GM06990 (cell line): Measurements from ENCODE around the gene CD99L2.
A peak's percentile ranks its signal among the peaks of the same experiment; 100 is the strongest.
"Not testable (repeated sequence)": the region's sequence is repeated elsewhere in the genome, so short reads cannot be mapped to it uniquely, and the experiment has no call there.

ENCODE experiments used
- DNase-seq: peaks from one replicate; pipeline ENCODE4 v3.0.0-alpha.2; 2011; ENCODE audit not compliant: insufficient read length; ENCODE audit errors: extremely low read depth
- H3K27me3 ChIP-seq: replicated peaks from 2 replicates; pipeline ENCODE4 v1.6.0; 2011; ENCODE audit warnings: low read length; ENCODE audit not compliant: control insufficient read depth, insufficient read depth
- H3K36me3 ChIP-seq: 2 replicates; pipeline ENCODE4 v1.5.1; 2011; ENCODE audit warnings: low read length; ENCODE audit not compliant: control insufficient read depth, insufficient read depth
- H3K4me3 ChIP-seq: replicated peaks from 2 replicates; pipeline ENCODE4 v1.5.1; 2011; ENCODE audit warnings: low read depth, mild to moderate bottlenecking, control low read depth, low read length
- CTCF ChIP-seq: IDR thresholded peaks from 2 replicates; pipeline ENCODE4 v1.5.1; 2011; ENCODE audit warnings: low read length, control low read depth, mild to moderate bottlenecking, inconsistent platforms; ENCODE audit not compliant: insufficient read depth, poor library complexity, severe bottlenecking

The CD99L2 gene

GRCh38 chrX:150879855-150880807 is 18.3 kb downstream of the CD99L2 start:
- Histone ChIP-seq H3K4me3 (no peak overlapping the region), H3K36me3 (no peaks in the 10 kb centered on the region), H3K27me3 (no peaks in the 10 kb centered on the region)
- TF ChIP-seq CTCF: no peak
- peak; percentile 49 for DNase-seq

- H3K4me3 ChIP-seq, H3K27me3 ChIP-seq, DNase-seq, H3K36me3 ChIP-seq: not testable (repeated sequence)
Observed at GRCh38 chrX:150875621-150876020, 22.8 kb downstream of the CD99L2 start.

- TF ChIP-seq CTCF: no peak
- H3K36me3 ChIP-seq: no peaks in the 10 kb centered on the region
- DNase-seq: no peak
- H3K4me3 ChIP-seq: no peak overlapping the region
- no peaks in the 10 kb centered on the region for H3K27me3 ChIP-seq
Observed at GRCh38 chrX:150874448-150874847, 24.0 kb downstream of the CD99L2 start.

- no peak for DNase-seq
- H3K36me3 ChIP-seq: no peaks in the 10 kb centered on the region
- no peak overlapping the region for H3K4me3 ChIP-seq
- no peak for TF ChIP-seq CTCF
- no peaks in the 10 kb centered on the region for H3K27me3 ChIP-seq
Observed at GRCh38 chrX:150873616-150874015, 24.9 kb downstream of the CD99L2 start.

GRCh38 chrX:150872773-150873336 is 25.6 kb downstream of the CD99L2 start:
- H3K4me3 ChIP-seq: no peak overlapping the region
- no peak for DNase-seq
- H3K36me3 ChIP-seq: no peaks in the 10 kb centered on the region
- H3K27me3 ChIP-seq: no peaks in the 10 kb centered on the region
- no peak for TF ChIP-seq CTCF

- Histone ChIP-seq H3K36me3 (no peaks in the 10 kb centered on the region), H3K4me3 (no peak overlapping the region), H3K27me3 (no peaks in the 10 kb centered on the region)
- DNase-seq: no peak
- TF ChIP-seq CTCF: no peak
Observed at GRCh38 chrX:150871341-150871811, 27.1 kb downstream of the CD99L2 start.
